ENCODE measurements around the gene VAX1. TPM values are rescaled to one million over a fixed set of nuclear protein-coding genes. Genes with fewer than 3 reads are reported as not detected.

Gene VAX1
- total and polyA plus RNA-seq, 2 donors from 2014 or later, result not detected

DNA sequence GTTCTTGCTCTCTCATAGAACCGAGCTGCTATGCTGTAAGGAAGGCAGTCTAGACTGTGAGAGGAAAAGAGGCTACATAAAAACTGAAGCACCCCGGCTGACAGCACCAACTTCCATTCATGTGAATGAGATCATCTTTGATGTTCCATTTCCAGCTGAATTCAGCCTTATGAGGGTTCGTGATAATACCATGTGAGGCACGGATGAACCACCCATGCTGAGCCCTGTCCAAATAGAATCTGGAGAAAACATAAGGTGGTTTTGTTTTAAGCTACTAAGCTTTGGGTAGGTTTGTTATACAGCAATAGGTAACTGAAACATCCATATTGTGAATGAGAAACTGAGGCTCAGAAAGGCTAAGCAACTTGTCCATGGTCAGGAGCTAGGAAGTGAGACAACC is 6.9 kb upstream of the VAX1 start:
- Histone ChIP-seq H3K9me3 (ENCODE audit: control insufficient read depth in 2 of 3, insufficient read depth in 1 of 3, low read length in 3 of 3) (peaks cover 0 to 9% (median 8%) of the 10 kb centered on the region in 3 donors), H3K4me1 (ENCODE audit: control insufficient read depth in 2 of 3, insufficient read depth in 2 of 3, low read depth in 1 of 3, low read length in 3 of 3) (no peaks in the 10 kb centered on the region), H3K36me3 (ENCODE audit: control insufficient read depth in 2 of 3, insufficient read depth in 3 of 3, low read length in 3 of 3) (no peaks in the 10 kb centered on the region), H3K27me3 (ENCODE audit: control insufficient read depth, insufficient read depth, low read length) (peaks cover 51% of the 10 kb centered on the region), H3K4me3 (ENCODE audit: low read length in 3 of 3) (no peak overlapping the region), H3K9ac (ENCODE audit: low read length in 3 of 3) (no peak overlapping the region), H3K27ac (ENCODE audit: low read depth in 2 of 2, low read length in 2 of 2) (no peak overlapping the region)
- intact Hi-C loops (cut with DNase I), result no loop called here
- DNase-seq (no peak), FAIRE-seq (no peak)
- TF ChIP-seq, protein P1, sequence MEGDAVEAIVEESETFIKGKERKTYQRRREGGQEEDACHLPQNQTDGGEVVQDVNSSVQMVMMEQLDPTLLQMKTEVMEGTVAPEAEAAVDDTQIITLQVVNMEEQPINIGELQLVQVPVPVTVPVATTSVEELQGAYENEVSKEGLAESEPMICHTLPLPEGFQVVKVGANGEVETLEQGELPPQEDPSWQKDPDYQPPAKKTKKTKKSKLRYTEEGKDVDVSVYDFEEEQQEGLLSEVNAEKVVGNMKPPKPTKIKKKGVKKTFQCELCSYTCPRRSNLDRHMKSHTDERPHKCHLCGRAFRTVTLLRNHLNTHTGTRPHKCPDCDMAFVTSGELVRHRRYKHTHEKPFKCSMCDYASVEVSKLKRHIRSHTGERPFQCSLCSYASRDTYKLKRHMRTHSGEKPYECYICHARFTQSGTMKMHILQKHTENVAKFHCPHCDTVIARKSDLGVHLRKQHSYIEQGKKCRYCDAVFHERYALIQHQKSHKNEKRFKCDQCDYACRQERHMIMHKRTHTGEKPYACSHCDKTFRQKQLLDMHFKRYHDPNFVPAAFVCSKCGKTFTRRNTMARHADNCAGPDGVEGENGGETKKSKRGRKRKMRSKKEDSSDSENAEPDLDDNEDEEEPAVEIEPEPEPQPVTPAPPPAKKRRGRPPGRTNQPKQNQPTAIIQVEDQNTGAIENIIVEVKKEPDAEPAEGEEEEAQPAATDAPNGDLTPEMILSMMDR (IDR thresholded peaks at IDR 0.05; ENCODE audit: borderline replicate concordance, extremely low read depth, insufficient read depth), result no peak

DNA sequence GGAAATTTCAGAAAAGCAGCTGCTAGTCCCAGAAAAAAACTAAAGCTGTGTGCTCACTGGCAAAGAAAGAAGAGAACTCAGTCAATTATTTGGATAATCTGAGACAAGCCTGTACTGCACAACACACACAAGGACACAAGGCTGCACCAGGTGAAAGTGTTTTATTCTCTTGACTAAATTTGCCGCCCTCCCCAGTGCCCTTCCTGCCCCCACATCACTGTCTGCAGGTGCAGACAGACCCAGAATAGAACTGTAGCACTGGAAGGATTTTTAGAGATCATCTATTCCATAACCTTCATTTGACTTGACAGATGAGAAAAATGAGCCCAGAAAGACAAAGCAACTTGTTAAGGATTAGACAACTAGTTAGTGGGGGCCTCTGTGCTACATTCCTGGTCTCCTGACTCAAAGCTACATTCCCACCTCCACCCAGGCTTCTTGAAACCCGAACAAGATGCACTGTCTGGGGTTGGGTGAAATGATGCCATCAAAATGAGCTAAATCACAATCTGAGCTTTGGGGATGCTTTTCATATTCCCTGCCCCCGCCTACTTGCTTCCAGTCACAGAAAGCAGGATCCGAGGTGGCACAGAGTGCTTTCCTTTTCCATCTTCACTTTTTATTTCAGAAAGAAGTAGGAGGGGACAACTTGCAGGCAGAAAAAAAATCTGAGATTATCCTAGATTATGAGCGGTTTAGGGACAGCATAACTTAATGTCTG is 5.2 kb upstream of the VAX1 start:
- intact Hi-C loops (cut with DNase I), result no loop called here
- H3K9me3 ChIP-seq (ENCODE audit: control insufficient read depth in 2 of 3, insufficient read depth in 1 of 3, low read length in 3 of 3), result peaks cover 0 to 9% (median 8%) of the 10 kb centered on the region in 3 donors
- H3K27me3 ChIP-seq (ENCODE audit: control insufficient read depth, insufficient read depth, low read length), result peaks cover 58% of the 10 kb centered on the region
- no peak overlapping the region for H3K4me3 ChIP-seq (ENCODE audit: low read length in 3 of 3)
- no peak for FAIRE-seq
- TF ChIP-seq, protein P1 (IDR thresholded peaks at IDR 0.05; ENCODE audit: borderline replicate concordance, extremely low read depth, insufficient read depth), result no peak
- H3K27ac ChIP-seq (ENCODE audit: low read depth in 2 of 2, low read length in 2 of 2), result no peak overlapping the region
- H3K4me1 ChIP-seq (ENCODE audit: control insufficient read depth in 2 of 3, insufficient read depth in 2 of 3, low read depth in 1 of 3, low read length in 3 of 3), result peaks cover 0 to 4% (median 2%) of the 10 kb centered on the region in 3 donors
- no peak overlapping the region for H3K9ac ChIP-seq (ENCODE audit: low read length in 3 of 3)
- DNase-seq, result no peak
- no peaks in the 10 kb centered on the region for H3K36me3 ChIP-seq (ENCODE audit: control insufficient read depth in 2 of 3, insufficient read depth in 3 of 3, low read length in 3 of 3)

DNA sequence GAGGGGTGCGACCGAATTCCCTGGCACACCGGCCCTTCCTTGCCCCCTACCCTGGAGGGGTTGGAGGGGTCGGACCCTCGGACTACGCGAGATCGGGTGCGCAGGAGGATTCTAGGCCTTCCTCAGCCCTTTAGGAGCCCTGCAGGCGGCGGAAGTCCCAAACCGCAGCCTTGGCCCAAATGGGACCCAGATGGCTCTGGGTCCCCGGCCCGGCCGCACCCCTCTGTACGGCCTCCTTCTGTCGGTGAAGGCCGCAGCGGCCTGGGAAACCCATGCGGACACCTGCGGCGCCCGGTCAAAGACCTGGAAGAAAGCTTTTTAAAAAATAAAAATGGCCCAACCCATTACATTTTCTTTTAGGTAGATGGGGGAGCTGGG is 2.4 kb upstream of the VAX1 start:
- DNase-seq (no peak), FAIRE-seq (no peak)
- Histone ChIP-seq H3K27ac (ENCODE audit: low read depth in 2 of 2, low read length in 2 of 2) (no peak overlapping the region), H3K4me3 (ENCODE audit: low read length in 3 of 3) (no peak overlapping the region), H3K36me3 (ENCODE audit: control insufficient read depth in 2 of 3, insufficient read depth in 3 of 3, low read length in 3 of 3) (no peaks in the 10 kb centered on the region), H3K9me3 (ENCODE audit: control insufficient read depth in 2 of 3, insufficient read depth in 1 of 3, low read length in 3 of 3) (peaks cover 0 to 9% (median 8%) of the 10 kb centered on the region in 3 donors), H3K27me3 (ENCODE audit: control insufficient read depth, insufficient read depth, low read length) (peaks cover 69% of the 10 kb centered on the region), H3K4me1 (ENCODE audit: control insufficient read depth in 2 of 3, insufficient read depth in 2 of 3, low read depth in 1 of 3, low read length in 3 of 3) (peaks cover 0 to 9% (median 4%) of the 10 kb centered on the region in 3 donors), H3K9ac (ENCODE audit: low read length in 3 of 3) (no peak overlapping the region)
- intact Hi-C loops (cut with DNase I), result no loop called here
- TF ChIP-seq, protein P1 (IDR thresholded peaks at IDR 0.05; ENCODE audit: borderline replicate concordance, extremely low read depth, insufficient read depth), result no peak
